WI38 (cell line): ENCODE measurements around the gene DDX3X.
"Not testable (repeated sequence)": the region's sequence is repeated elsewhere in the genome, so short reads cannot be mapped to it uniquely, and the experiment has no call there.

ENCODE experiments used
- H3K4me3 ChIP-seq: 2 replicates; pipeline ENCODE4 v1.5.1; 2011; ENCODE audit warnings: low read depth, mild to moderate bottlenecking, control low read depth, low read length
- CTCF ChIP-seq: IDR thresholded peaks from 2 replicates; pipeline ENCODE4 v1.5.1; 2012; ENCODE audit warnings: low read depth, mild to moderate bottlenecking, control low read depth, low read length

Gene DDX3X

GRCh38 chrX:41405551-41405950, 71.6 kb downstream of the DDX3X start:
- no peak overlapping the region for H3K4me3 ChIP-seq
- TF ChIP-seq CTCF: no peak

GRCh38 chrX:41406201-41406600, 72.2 kb downstream of the DDX3X start:
- H3K4me3 ChIP-seq: no peak overlapping the region
- no peak for TF ChIP-seq CTCF

GRCh38 chrX:41407816-41408215, 73.9 kb downstream of the DDX3X start:
- H3K4me3 ChIP-seq: no peak overlapping the region
- TF ChIP-seq CTCF: no peak

- no peak for TF ChIP-seq CTCF
- H3K4me3 ChIP-seq: no peak overlapping the region
Measured at GRCh38 chrX:41408576-41408975, 74.6 kb downstream of the DDX3X start.

GRCh38 chrX:41409006-41409405, 75.0 kb downstream of the DDX3X start:
- TF ChIP-seq CTCF: no peak
- no peak overlapping the region for H3K4me3 ChIP-seq

- H3K4me3 ChIP-seq: not testable (repeated sequence)
Measured at GRCh38 chrX:41411222-41411621, 77.3 kb downstream of the DDX3X start.

- TF ChIP-seq CTCF: no peak
Measured at GRCh38 chrX:41412261-41413081, 78.5 kb downstream of the DDX3X start.

More at GRCh38 chrX:41412261-41413081, 78.5 kb downstream of the DDX3X start:
- no peak overlapping the region for H3K4me3 ChIP-seq
